ENCODE data around the gene EPHA2. TPM values are rescaled to one million over a fixed set of nuclear protein-coding genes. Genes with fewer than 3 reads are reported as not detected.
"Not testable (repeated sequence)": the region's sequence is repeated elsewhere in the genome, so short reads cannot be mapped to it uniquely, and the experiment has no call there.

Gene EPHA2
- total RNA-seq, 1 donor from 2014 or later = 28.3 TPM

- peak overlapping the region; percentile 73 for H3K4me3 Mint-ChIP-seq (ENCODE audit: low read depth)
- TF ChIP-seq CTCF (IDR thresholded peaks at IDR 0.05; ENCODE audit: unreplicated experiment) = no peak
- H3K9me3 Mint-ChIP-seq (ENCODE audit: low read depth) = no peaks in the 10 kb centered on the region
- H3K27me3 Mint-ChIP-seq = no peaks in the 10 kb centered on the region
- H3K27ac Mint-ChIP-seq = peak overlapping the region; percentile 90
- no peaks in the 10 kb centered on the region for H3K36me3 Mint-ChIP-seq (ENCODE audit: insufficient read depth)
- peak; percentile 65 for DNase-seq (ENCODE audit: low spot score, unreplicated experiment)
- H3K4me1 Mint-ChIP-seq (ENCODE audit: low read depth) = peaks cover 22% of the 10 kb centered on the region
Observed at GRCh38 chr1:16167331-16168143, 11.7 kb upstream of the EPHA2 start.

- H3K4me1 Mint-ChIP-seq (ENCODE audit: low read depth) = peaks cover 22% of the 10 kb centered on the region
- H3K9me3 Mint-ChIP-seq (ENCODE audit: low read depth) = no peaks in the 10 kb centered on the region
- no peak overlapping the region for H3K27ac Mint-ChIP-seq
- peaks cover 9% of the 10 kb centered on the region for H3K27me3 Mint-ChIP-seq
- H3K4me3 Mint-ChIP-seq (ENCODE audit: low read depth) = peak overlapping the region; percentile 73
- TF ChIP-seq CTCF (IDR thresholded peaks at IDR 0.05; ENCODE audit: unreplicated experiment) = no peak
- no peak for DNase-seq (ENCODE audit: low spot score, unreplicated experiment)
- no peaks in the 10 kb centered on the region for H3K36me3 Mint-ChIP-seq (ENCODE audit: insufficient read depth)
Observed at GRCh38 chr1:16166117-16166516, 10.2 kb upstream of the EPHA2 start.

- no peak for DNase-seq (ENCODE audit: low spot score, unreplicated experiment)
- no peaks in the 10 kb centered on the region for H3K9me3 Mint-ChIP-seq (ENCODE audit: low read depth)
- peak overlapping the region; percentile 30 for H3K4me3 Mint-ChIP-seq (ENCODE audit: low read depth)
- no peak for TF ChIP-seq CTCF (IDR thresholded peaks at IDR 0.05; ENCODE audit: unreplicated experiment)
- H3K27ac Mint-ChIP-seq = peak overlapping the region; percentile 82
- H3K27me3 Mint-ChIP-seq = peaks cover 9% of the 10 kb centered on the region
- H3K4me1 Mint-ChIP-seq (ENCODE audit: low read depth) = peaks cover 21% of the 10 kb centered on the region
- no peaks in the 10 kb centered on the region for H3K36me3 Mint-ChIP-seq (ENCODE audit: insufficient read depth)
Observed at GRCh38 chr1:16165548-16165947, 9.7 kb upstream of the EPHA2 start.

GRCh38 chr1:16165073-16165364 is 9.2 kb upstream of the EPHA2 start:
- H3K4me3 Mint-ChIP-seq (ENCODE audit: low read depth) = no peak overlapping the region
- no peaks in the 10 kb centered on the region for H3K9me3 Mint-ChIP-seq (ENCODE audit: low read depth)
- H3K4me1 Mint-ChIP-seq (ENCODE audit: low read depth) = peaks cover 21% of the 10 kb centered on the region
- no peak for TF ChIP-seq CTCF (IDR thresholded peaks at IDR 0.05; ENCODE audit: unreplicated experiment)
- H3K36me3 Mint-ChIP-seq (ENCODE audit: insufficient read depth) = no peaks in the 10 kb centered on the region
- peaks cover 9% of the 10 kb centered on the region for H3K27me3 Mint-ChIP-seq
- DNase-seq (ENCODE audit: low spot score, unreplicated experiment) = no peak
- H3K27ac Mint-ChIP-seq = peak overlapping the region; percentile 58

GRCh38 chr1:16164213-16165072 is 8.6 kb upstream of the EPHA2 start:
- Mint-ChIP-seq H3K4me3 (ENCODE audit: low read depth) (no peak overlapping the region), H3K27me3 (peaks cover 9% of the 10 kb centered on the region), H3K9me3 (ENCODE audit: low read depth) (no peaks in the 10 kb centered on the region), H3K27ac (peak overlapping the region; percentile 84), H3K36me3 (ENCODE audit: insufficient read depth) (no peaks in the 10 kb centered on the region), H3K4me1 (ENCODE audit: low read depth) (peaks cover 21% of the 10 kb centered on the region)
- no peak for DNase-seq (ENCODE audit: low spot score, unreplicated experiment)
- no peak for TF ChIP-seq CTCF (IDR thresholded peaks at IDR 0.05; ENCODE audit: unreplicated experiment)

GRCh38 chr1:16163608-16164212 is 7.8 kb upstream of the EPHA2 start:
- Mint-ChIP-seq H3K4me1 (ENCODE audit: low read depth) (peaks cover 21% of the 10 kb centered on the region), H3K27ac (peak overlapping the region; percentile 84), H3K27me3 (peaks cover 11% of the 10 kb centered on the region)
- not testable (repeated sequence) for H3K36me3 Mint-ChIP-seq (ENCODE audit: insufficient read depth); DNase-seq (ENCODE audit: low spot score, unreplicated experiment); H3K4me3 Mint-ChIP-seq (ENCODE audit: low read depth); H3K9me3 Mint-ChIP-seq (ENCODE audit: low read depth)

All from progenitor cell of endocrine pancreas (in vitro differentiated cells).